HepG2 (cell line): ENCODE measurements around the gene MRPL48. TPM values are rescaled to one million over a fixed set of nuclear protein-coding genes. Genes with fewer than 3 reads are reported as not detected.
A peak's percentile ranks its signal among the peaks of the same experiment; 100 is the strongest.

ENCODE experiments used
- AFF4 ChIP-seq: sonication (generic); formaldehyde crosslinking; IDR thresholded peaks from 2 replicates; pipeline ENCODE4 v1.4.0; 2020; ENCODE audit warnings: missing genetic modification reagents
- ATF6 ChIP-seq: sonication (generic); formaldehyde crosslinking; conservative IDR thresholded peaks from 2 replicates; pipeline ENCODE4 v1.4.0; 2020; ENCODE audit warnings: missing genetic modification reagents
- EEA1 ChIP-seq: sonication (generic); formaldehyde crosslinking; IDR thresholded peaks from 2 replicates; pipeline ENCODE4 v1.5.1; 2020; ENCODE audit warnings: mild to moderate bottlenecking, missing genetic modification reagents, borderline replicate concordance
- FLYWCH1 ChIP-seq: sonication (generic); formaldehyde crosslinking; IDR thresholded peaks from 2 replicates; pipeline ENCODE4 v1.8.1; 2023; ENCODE audit warnings: mild to moderate bottlenecking, missing genetic modification reagents
- KMT2A ChIP-seq: sonication (generic); formaldehyde crosslinking; IDR thresholded peaks from 2 replicates; pipeline ENCODE4 v1.4.0; 2020; ENCODE audit warnings: missing genetic modification reagents
- MXD3 ChIP-seq: IDR thresholded peaks from 2 replicates; pipeline ENCODE4 v1.6.1; 2016; ENCODE audit warnings: mild to moderate bottlenecking, missing biosample characterization, missing genetic modification reagents
- SAFB2 ChIP-seq: sonication (generic); formaldehyde crosslinking; IDR thresholded peaks from 2 replicates; pipeline ENCODE4 v1.5.1; 2020; ENCODE audit warnings: missing genetic modification reagents, low read depth, mild to moderate bottlenecking, borderline replicate concordance
- SRY ChIP-seq: sonication (generic); formaldehyde crosslinking; IDR thresholded peaks from 2 replicates; pipeline ENCODE4 v1.8.0; 2022; ENCODE audit warnings: mild to moderate bottlenecking, missing genetic modification reagents
- ZBTB42 ChIP-seq: sonication (generic); formaldehyde crosslinking; IDR thresholded peaks from 2 replicates; pipeline ENCODE4 v1.5.0; 2020; ENCODE audit warnings: mild to moderate bottlenecking, missing genetic modification reagents
- ZNF326 ChIP-seq: sonication (generic); formaldehyde crosslinking; IDR thresholded peaks from 2 replicates; pipeline ENCODE4 v1.4.0; 2020; ENCODE audit warnings: missing genetic modification reagents, borderline replicate concordance
- ZNF609 ChIP-seq: sonication (generic); formaldehyde crosslinking; IDR thresholded peaks from 2 replicates; pipeline ENCODE4 v1.4.0; 2020; ENCODE audit warnings: mild to moderate bottlenecking, missing genetic modification reagents, borderline replicate concordance
- ZSCAN31 ChIP-seq: sonication (generic); formaldehyde crosslinking; IDR thresholded peaks from 2 replicates; pipeline ENCODE4 v1.5.0; 2020; ENCODE audit warnings: low read depth, mild to moderate bottlenecking, missing genetic modification reagents
- polyA plus RNA-seq, 8 experiments: library from polyadenylated mRNA; depleted of rRNA in 3 of 8; stranded (reverse) in 7 of 8; unstranded in 1 of 8; fragments of >200 nt; fragmentation: Illumina TruSeq in 4 of 8; extraction: Trizol in 4 of 8; gene quantifications; 2 replicates each; pipeline versions ENCODE4 v1.2.1 to v1.2.3, GENCODE V29; 2011 to 2016; ENCODE audit warnings: low read depth in 4 of 8, missing spikeins in 1 of 8, mixed read lengths in 1 of 8; ENCODE audit not compliant: insufficient read depth in 1 of 8
- total RNA-seq, 5 experiments: library from RNA; depleted of rRNA; stranded (reverse); fragments of >200 nt; fragmentation: Illumina TruSeq; extraction: Trizol; gene quantifications; 2 replicates each; pipeline ENCODE4 v1.2.3, GENCODE V29; 2016; ENCODE audit warnings: low read depth in 1 of 5
- TF ChIP-seq, protein P1 (sequence below): sonication (generic); formaldehyde crosslinking; IDR thresholded peaks from 2 replicates; pipeline ENCODE4 v1.5.0; 2020; ENCODE audit warnings: missing genetic modification reagents, mild to moderate bottlenecking, borderline replicate concordance

MRPL48 gene
- total and polyA plus RNA-seq, 2 of the 13 experiments (the other 11 are each of a cell fraction or from before 2014, with no cell fraction given) = 61.2 to 67.9 TPM

GRCh38 chr11:73876424-73877310 lies 89.0 kb downstream of the MRPL48 start, which contains the start of the genes COA4 and PAAF1 (continued):
- TF ChIP-seq AFF4 (CRISPR knock-in tag) (peak; percentile 31; the same call in 1 of the 2 replicates), MXD3 (peak; percentile 93), ZNF609 (peak; percentile 40), EEA1 (CRISPR knock-in tag) (no peak; the same call in 1 of the 2 replicates), ATF6 (CRISPR knock-in tag) (0 out of 2 replicates have a peak, but pooled peaks have one; percentile 66), ZSCAN31 (CRISPR knock-in tag) (peak; percentile 93; the same call in 1 of the 2 replicates), ZBTB42 (CRISPR knock-in tag) (no peak; the same call in 1 of the 2 replicates), FLYWCH1 (CRISPR knock-in tag) (no peak), SAFB2 (CRISPR knock-in tag) (peak; percentile 30; the same call in 1 of the 2 replicates), KMT2A (CRISPR knock-in tag) (peak; percentile 96), ZNF326 (CRISPR knock-in tag) (no peak), SRY (CRISPR knock-in tag) (0 out of 2 replicates have a peak, but pooled peaks have one; percentile 36)
- TF ChIP-seq, protein P1, sequence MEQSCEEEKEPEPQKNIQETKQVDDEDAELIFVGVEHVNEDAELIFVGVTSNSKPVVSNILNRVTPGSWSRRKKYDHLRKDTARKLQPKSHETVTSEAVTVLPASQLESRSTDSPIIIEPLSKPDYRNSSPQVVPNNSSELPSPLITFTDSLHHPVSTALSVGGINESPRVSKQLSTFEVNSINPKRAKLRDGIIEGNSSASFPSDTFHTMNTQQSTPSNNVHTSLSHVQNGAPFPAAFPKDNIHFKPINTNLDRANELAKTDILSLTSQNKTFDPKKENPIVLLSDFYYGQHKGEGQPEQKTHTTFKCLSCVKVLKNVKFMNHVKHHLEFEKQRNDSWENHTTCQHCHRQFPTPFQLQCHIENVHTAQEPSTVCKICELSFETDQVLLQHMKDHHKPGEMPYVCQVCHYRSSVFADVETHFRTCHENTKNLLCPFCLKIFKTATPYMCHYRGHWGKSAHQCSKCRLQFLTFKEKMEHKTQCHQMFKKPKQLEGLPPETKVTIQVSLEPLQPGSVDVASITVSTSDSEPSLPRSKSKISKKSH (CRISPR knock-in tag) = no peak; the same call in 1 of the 2 replicates
